Small intestine (tissue), 7 donors: ENCODE results near the gene TRPM3. TPM values are rescaled to one million over a fixed set of nuclear protein-coding genes. Genes with fewer than 3 reads are reported as not detected.

Experiments used
- DNase-seq, 2 donors: peaks; one replicate each; pipeline versions ENCODE4 v3.0.0 to v3.0.0-alpha.2; 2013
- FAIRE-seq: peaks from 2 replicates; lab custom pipeline; 2012; peaks lifted over from hg19 to GRCh38; lab: Jason Lieb, UNC
- H3K27ac ChIP-seq, 3 donors: one replicate each; pipeline ENCODE4 v1.5.1; 2013; ENCODE audit warnings: low read length in 2 of 3, mild to moderate bottlenecking in 2 of 3, control low read depth in 1 of 3, inconsistent platforms in 1 of 3, low read depth in 1 of 3, moderate library complexity in 1 of 3
- H3K27me3 ChIP-seq, 3 donors: one replicate each; pipeline ENCODE4 v1.6.1; 2013; ENCODE audit warnings: low read length in 3 of 3, inconsistent platforms in 1 of 3; ENCODE audit not compliant: control insufficient read depth in 3 of 3, insufficient read depth in 3 of 3
- H3K36me3 ChIP-seq, 3 donors: one replicate each; pipeline ENCODE4 v1.6.1; 2013; ENCODE audit warnings: low read length in 3 of 3, inconsistent platforms in 1 of 3, low read depth in 1 of 3, mild to moderate bottlenecking in 1 of 3, moderate library complexity in 1 of 3; ENCODE audit not compliant: control insufficient read depth in 3 of 3, insufficient read depth in 2 of 3
- H3K4me1 ChIP-seq, 3 donors: one replicate each; pipeline ENCODE4 v1.6.1; 2013; ENCODE audit warnings: low read length in 2 of 3, inconsistent platforms in 1 of 3, low read depth in 1 of 3, mild to moderate bottlenecking in 1 of 3, moderate library complexity in 1 of 3; ENCODE audit not compliant: control insufficient read depth in 3 of 3, insufficient read depth in 2 of 3
- H3K4me3 ChIP-seq, 3 donors: one replicate each; pipeline ENCODE4 v1.5.1; 2013; ENCODE audit warnings: low read length in 3 of 3, control low read depth in 1 of 3, inconsistent platforms in 1 of 3, low read depth in 1 of 3, mild to moderate bottlenecking in 1 of 3, moderate library complexity in 1 of 3
- H3K9me3 ChIP-seq, 2 donors: one replicate each; pipeline ENCODE4 v1.6.1; 2013; ENCODE audit warnings: low read depth in 1 of 2, low read length in 1 of 2; ENCODE audit not compliant: control insufficient read depth in 2 of 2, insufficient read depth in 1 of 2
- WGBS, 3 donors: extraction: QIAGEN DNeasy Blood & Tissue Kit; methylation state at CpG; one replicate each; pipeline ENCODE4 v1.1.7; 2013; 5-methylcytosine and 5-hydroxymethylcytosine counted together
- polyA plus RNA-seq, 4 donors: library from polyadenylated mRNA; stranded (reverse) in 3 of 4; unstranded in 1 of 4; fragments of 200-250 nt in 3 of 4; fragments of 120-200 nt in 1 of 4; gene quantifications; one replicate each; pipeline versions ENCODE4 v1.2.1 to v1.2.3, GENCODE V29; 2013
- donor health status: healthy with polysubstance abuse.
- donor health status: control.
- donor health status: control.
- donor health status: Bipolar disorder and iron deficiency.
- donor health status: healthy.

Gene TRPM3
- polyA plus RNA-seq, 4 donors = 0.15 to 2.5 (median 0.78) TPM

GRCh38 chr9:70579686-70580085 is 541.7 kb downstream of the TRPM3 start:
- 77 to 86% (median 85%) methylated on average over 7 of the region's 7 CpGs for WGBS, 3 donors
- no peak overlapping the region for H3K27ac ChIP-seq

GRCh38 chr9:70578720-70579119 is 542.7 kb downstream of the TRPM3 start:
- no peak for FAIRE-seq
- no peak overlapping the region for H3K4me3 ChIP-seq
- H3K27ac ChIP-seq = no peak overlapping the region
- no peaks in the 10 kb centered on the region for H3K27me3 ChIP-seq
- H3K36me3 ChIP-seq = no peaks in the 10 kb centered on the region
- H3K4me1 ChIP-seq = peaks cover 0 to 10% (median 4%) of the 10 kb centered on the region in 3 donors
- H3K9me3 ChIP-seq = no peaks in the 10 kb centered on the region
- 78 to 92% (median 90%) methylated on average over 1 of the region's 1 CpG for WGBS, 3 donors
- no peak for DNase-seq

More at GRCh38 chr9:70579686-70580085, 541.7 kb downstream of the TRPM3 start:
- Histone ChIP-seq H3K36me3 (no peaks in the 10 kb centered on the region), H3K4me1 (peaks cover 0 to 10% (median 4%) of the 10 kb centered on the region in 3 donors), H3K9me3 (no peaks in the 10 kb centered on the region), H3K4me3 (no peak overlapping the region), H3K27me3 (no peaks in the 10 kb centered on the region)
- FAIRE-seq (no peak), DNase-seq (no peak)

- WGBS, 3 donors = 50 to 74% (median 57%) methylated on average over 5 of the region's 5 CpGs
- H3K36me3 ChIP-seq = no peaks in the 10 kb centered on the region
Observed at GRCh38 chr9:70577671-70578070, 543.8 kb downstream of the TRPM3 start.

GRCh38 chr9:70576116-70576515 is 545.3 kb downstream of the TRPM3 start:
- Histone ChIP-seq H3K27me3 (no peaks in the 10 kb centered on the region), H3K36me3 (no peaks in the 10 kb centered on the region), H3K4me1 (peaks cover 0 to 10% (median 4%) of the 10 kb centered on the region in 3 donors), H3K9me3 (no peaks in the 10 kb centered on the region), H3K27ac (peak overlapping the region in 1 of 3 donors; percentile 15), H3K4me3 (no peak overlapping the region)
- DNase-seq (no peak), FAIRE-seq (no peak)
- 96 to 98% (median 96%) methylated on average over 2 of the region's 2 CpGs for WGBS, 3 donors

More at GRCh38 chr9:70577671-70578070, 543.8 kb downstream of the TRPM3 start:
- FAIRE-seq = no peak
- H3K4me1 ChIP-seq = peaks cover 0 to 10% (median 4%) of the 10 kb centered on the region in 3 donors
- DNase-seq = peak in 1 of 2 donors; percentile 70
- H3K27me3 ChIP-seq = no peaks in the 10 kb centered on the region
- H3K4me3 ChIP-seq = no peak overlapping the region
- no peaks in the 10 kb centered on the region for H3K9me3 ChIP-seq
- peak overlapping the region in 2 of 3 donors; percentile 44 to 62 for H3K27ac ChIP-seq

DNA sequence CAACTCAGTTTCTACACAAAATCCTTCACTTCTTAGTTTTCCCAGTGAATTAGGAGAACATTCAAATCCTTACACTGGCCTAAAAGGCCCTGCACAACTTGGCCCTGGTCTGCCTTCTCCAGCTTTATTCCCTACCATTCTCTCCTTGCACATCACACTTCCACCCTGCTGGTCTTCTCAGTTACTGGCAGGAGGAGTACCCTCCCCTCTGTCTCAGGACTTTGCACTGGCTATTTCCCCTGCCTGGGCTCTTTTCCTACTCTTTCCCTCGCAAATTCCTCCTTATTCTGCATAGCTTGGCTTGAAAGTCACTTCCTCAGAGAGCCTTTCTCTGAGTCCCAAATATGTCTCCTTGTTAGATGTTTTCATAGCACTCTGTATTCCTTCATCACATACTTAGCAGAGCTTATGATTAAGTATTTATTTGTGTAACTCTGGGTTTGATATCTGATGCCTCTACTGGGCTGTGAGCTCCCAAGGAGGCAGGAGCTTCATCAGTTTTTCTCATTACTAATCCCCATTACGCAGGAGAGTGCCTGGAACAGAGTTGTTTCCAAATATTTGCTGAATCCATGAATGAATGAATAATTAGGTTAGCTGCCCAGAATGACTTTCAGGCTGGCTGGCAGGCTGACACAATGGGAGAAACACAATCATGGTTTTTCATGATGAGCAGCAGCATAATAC is 547.1 kb downstream of the TRPM3 start:
- FAIRE-seq = no peak
- peak overlapping the region in 1 of 3 donors; percentile 69 for H3K27ac ChIP-seq

GRCh38 chr9:70573308-70573707 is 548.1 kb downstream of the TRPM3 start:
- no peak for DNase-seq
- Histone ChIP-seq H3K4me3 (no peak overlapping the region), H3K4me1 (peaks cover 0 to 10% (median 4%) of the 10 kb centered on the region in 3 donors), H3K36me3 (no peaks in the 10 kb centered on the region), H3K9me3 (no peaks in the 10 kb centered on the region), H3K27ac (no peak overlapping the region), H3K27me3 (no peaks in the 10 kb centered on the region)
- no peak for FAIRE-seq

More for the DNA sequence above, 547.1 kb downstream of the TRPM3 start:
- Histone ChIP-seq H3K36me3 (no peaks in the 10 kb centered on the region), H3K9me3 (no peaks in the 10 kb centered on the region), H3K4me1 (peaks cover 0 to 10% (median 4%) of the 10 kb centered on the region in 3 donors), H3K4me3 (no peak overlapping the region), H3K27me3 (no peaks in the 10 kb centered on the region)
- no peak for DNase-seq
- 54 to 78% (median 68%) methylated on average over 2 of the region's 2 CpGs for WGBS, 3 donors

- 16 to 74% (median 32%) methylated on average over 5 of the region's 5 CpGs for WGBS, 3 donors
- Histone ChIP-seq H3K4me3 (no peak overlapping the region), H3K27me3 (no peaks in the 10 kb centered on the region), H3K9me3 (no peaks in the 10 kb centered on the region), H3K27ac (peak overlapping the region in 1 of 3 donors; percentile 4), H3K4me1 (peaks cover 0 to 4% (median 0%) of the 10 kb centered on the region in 3 donors), H3K36me3 (no peaks in the 10 kb centered on the region)
- FAIRE-seq = peak; percentile 19
- peak; percentile 44 to 89 for DNase-seq
Observed at GRCh38 chr9:70571258-70571657, 550.2 kb downstream of the TRPM3 start.

DNA sequence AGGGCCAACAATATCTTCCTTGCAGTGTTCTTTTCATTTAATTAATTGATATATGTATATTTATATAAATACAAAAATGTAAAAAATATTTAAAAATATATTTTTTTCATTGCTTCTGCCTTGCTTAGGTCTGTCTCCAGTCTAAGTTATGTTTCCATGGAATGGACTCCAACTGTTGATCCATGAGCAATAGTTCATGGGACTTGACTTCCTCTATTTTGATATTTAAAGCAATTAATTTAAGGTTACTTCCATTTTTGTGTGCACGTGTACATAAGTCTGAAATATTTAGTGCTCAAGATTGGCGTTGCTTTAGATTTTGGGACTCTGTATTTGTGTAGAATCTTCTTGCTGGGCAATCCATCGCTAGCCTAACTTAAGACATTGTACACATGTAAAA is 551.6 kb downstream of the TRPM3 start:
- H3K27ac ChIP-seq = no peak overlapping the region
- FAIRE-seq = no peak

More for the DNA sequence above, 551.6 kb downstream of the TRPM3 start:
- DNase-seq = no peak
- 82 to 92% (median 90%) methylated on average over 3 of the region's 3 CpGs for WGBS, 3 donors
- Histone ChIP-seq H3K27me3 (no peaks in the 10 kb centered on the region), H3K4me1 (peaks cover 0 to 4% (median 0%) of the 10 kb centered on the region in 3 donors), H3K9me3 (no peaks in the 10 kb centered on the region), H3K4me3 (no peak overlapping the region), H3K36me3 (no peaks in the 10 kb centered on the region)
